ENCODE measurements around the gene WLS.
"Not testable (repeated sequence)": the region's sequence is repeated elsewhere in the genome, so short reads cannot be mapped to it uniquely, and the experiment has no call there.

WLS gene

DNA sequence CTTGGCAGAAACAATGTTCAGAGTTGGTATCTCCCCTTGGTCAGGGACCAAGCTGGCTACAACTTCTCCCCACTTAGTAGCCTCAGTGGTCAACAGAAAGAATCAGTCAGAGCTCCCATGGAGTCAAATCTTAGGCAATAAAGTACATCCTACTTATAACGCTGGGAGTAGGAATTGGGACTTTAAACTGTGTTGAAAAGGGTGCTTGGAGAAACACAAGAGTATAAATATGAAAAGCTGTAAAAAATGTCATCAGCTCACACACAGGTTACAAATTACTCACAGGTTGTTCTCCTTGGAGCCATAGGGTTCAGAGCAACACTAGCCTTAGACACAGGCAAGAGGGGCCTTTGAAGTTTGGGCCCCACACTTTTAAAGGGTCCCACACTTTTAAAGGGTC lies 67.4 kb downstream of the WLS start:
- no peak for DNase-seq (ENCODE audit: low spot score)

DNA sequence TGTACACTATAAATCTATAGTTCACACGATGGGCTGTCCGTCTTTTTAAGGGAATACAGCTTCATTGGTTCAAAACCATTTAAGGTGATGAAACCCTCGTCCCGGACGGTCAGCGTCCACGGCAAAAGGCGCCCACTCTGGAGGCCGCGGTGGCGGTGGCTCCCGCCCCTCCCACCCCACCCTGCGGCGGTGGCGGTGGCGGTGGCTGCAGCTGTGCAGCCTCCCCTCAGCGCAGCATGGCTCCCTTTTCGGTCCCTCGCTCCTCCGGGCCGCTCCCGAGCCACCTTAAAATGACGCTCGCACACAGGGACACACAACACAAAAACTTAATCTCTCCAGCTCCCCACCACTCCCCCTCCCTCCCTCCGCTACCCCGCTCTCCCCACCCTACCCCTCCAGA lies 69.1 kb downstream of the WLS start:
- no peak for DNase-seq (ENCODE audit: low spot score)

DNA sequence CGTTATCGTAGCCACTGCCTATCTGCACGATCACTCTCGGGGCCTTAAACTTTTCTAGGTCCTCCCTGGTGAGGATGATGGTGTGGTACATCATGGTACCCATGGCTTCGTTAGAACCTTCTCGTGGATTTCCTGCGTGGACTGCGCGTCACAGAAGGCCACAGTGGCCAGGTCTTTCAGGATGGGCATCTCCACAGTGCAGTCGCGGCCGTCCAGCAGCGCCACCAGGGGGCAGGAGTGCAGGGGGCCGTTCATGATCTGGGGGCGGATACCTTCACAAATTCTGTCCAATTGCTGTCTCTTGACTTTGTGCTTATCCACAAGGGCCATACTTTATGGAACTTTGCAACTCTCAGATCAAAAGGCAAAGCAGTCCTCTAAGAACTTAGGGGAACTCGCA lies 69.6 kb downstream of the WLS start:
- no peak for DNase-seq (ENCODE audit: low spot score)

DNA sequence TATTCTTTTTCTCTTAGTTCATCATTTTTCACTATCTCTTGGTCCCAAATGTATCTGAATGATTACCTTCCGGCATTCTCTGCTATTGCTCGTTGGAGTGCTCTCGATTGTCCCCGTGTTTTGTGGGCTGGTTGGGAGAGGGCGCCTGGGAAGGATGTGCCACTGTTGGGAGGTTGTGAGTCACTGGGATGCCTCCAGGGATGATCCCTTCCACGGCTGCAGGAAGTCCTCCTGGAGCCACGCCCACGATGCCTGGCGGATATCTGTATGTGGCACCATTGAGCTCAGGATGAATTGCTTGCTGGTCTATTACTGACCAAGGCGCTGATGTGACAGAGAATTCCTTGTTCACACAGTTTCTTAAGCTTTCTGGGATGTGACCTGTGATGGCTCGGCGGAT lies 70.7 kb downstream of the WLS start:
- DNase-seq (ENCODE audit: low spot score): not testable (repeated sequence)

DNA sequence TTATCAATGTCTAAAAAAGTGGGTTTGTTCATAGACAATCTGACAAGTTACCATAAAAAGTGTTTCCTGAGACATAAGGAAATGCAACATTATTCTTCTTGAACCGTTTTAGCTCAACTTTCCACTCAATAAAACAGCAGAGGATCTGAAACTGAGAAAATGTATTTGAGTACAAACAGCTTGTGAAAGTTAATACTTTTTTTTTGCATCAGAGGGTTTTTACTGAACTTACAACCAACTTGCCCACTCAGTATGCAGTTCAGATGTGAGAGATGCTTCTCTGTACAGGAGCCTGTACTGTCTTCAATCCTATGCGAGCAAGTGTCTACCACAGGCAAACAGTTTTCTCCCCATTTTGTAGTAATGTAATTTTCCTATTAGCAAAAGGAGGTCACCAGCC lies 71.4 kb downstream of the WLS start:
- DNase-seq (ENCODE audit: low spot score): not testable (repeated sequence)

DNA sequence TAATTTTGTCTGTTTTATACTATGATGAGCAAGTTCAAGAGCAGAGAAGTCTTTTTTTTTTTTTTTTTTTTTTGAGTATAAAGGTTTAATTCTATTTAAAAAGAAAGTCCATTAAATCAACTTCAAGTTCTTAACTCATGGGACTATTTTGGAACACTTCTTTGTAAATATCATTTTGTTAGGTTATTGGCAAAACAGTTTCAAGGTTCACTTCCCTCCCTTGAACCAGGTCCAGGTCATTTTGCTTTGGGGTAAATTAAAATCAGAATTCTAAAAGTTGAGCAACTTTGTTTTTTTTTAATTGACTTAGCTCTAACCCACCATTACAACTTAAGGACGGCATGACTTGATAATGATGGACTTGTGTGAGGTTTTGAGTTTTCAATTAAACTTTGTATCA lies 72.3 kb downstream of the WLS start:
- no peak for DNase-seq (ENCODE audit: low spot score)

DNA sequence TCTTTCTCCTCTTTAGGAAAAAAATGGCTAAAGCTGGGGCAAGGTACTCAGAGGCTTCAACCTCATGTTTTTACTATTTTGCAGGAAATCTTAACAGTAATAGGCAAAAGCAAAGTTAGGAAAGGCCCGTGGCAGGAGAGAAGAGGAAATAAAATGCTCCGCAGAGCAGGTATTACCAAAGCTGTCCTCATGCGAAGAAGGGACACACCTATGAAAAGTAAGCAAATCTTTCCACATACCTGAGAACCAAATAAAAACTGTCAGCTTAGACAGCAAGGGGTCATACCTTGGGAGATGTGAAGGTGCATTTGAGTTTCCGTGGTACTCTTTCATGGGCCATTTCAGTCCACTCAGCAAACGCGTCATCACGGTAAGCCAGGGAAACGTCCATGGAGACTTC lies 73.5 kb downstream of the WLS start:
- no peak for DNase-seq (ENCODE audit: low spot score)

DNA sequence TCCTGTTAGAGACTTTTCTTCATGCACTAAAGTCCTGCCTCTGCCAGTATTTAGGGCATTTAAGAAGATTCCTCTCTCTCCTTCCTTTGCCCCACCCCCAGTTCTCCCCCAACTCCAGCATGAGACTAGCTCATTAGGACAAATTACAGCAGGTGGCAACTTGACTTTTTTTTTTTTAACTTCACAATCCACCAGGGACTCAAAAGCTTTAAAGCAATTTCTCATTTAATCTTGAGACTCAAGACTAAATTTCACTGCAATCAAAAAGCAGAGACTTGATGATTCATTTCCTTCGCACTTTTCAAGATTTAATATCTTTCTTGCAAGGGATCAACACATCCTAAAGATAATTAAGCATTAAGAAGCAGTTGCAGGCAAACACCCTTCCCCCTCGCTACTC lies 74.9 kb downstream of the WLS start:
- DNase-seq (ENCODE audit: low spot score): no peak

DNA sequence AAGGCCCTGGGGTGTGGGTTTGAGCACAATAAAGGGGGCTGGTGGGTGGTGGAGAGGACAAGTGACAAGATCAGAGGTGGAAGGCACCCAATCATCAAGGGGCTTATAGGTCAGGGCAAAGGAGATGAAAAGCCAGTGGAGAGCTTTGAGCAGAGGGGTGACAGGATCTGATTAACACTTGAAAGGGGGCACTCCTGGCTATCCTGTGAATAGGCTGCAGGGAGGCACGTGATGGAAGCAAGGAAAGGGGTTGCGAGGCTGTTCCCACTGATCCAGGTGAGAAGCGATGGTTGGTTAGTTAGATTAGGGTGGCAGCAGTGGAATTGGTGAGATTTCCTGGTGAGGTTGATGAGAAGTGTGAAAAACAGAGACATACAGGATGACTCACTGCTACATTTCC lies 80.6 kb downstream of the WLS start:
- DNase-seq (ENCODE audit: low spot score): no peak

DNA sequence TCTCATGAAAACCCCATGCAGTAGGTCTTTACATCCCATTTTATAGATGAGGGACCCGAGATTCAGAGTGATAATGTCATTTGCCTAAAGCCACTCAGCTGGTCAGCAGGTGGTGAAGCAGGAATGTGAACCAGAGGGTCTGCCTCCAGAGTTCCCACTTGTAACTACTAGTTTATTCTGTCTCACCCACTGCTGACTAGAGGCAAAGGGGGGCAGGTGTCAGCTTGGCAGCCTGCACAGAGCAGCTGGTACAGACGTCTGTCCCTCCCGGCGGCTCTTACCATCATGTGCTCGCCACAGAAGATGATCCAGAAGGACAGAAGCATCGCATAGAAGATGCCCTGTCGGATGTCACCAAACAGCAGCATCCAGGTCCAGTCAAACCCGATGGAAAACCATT lies 82.4 kb downstream of the WLS start:
- no peak for DNase-seq (ENCODE audit: low spot score)

DNA sequence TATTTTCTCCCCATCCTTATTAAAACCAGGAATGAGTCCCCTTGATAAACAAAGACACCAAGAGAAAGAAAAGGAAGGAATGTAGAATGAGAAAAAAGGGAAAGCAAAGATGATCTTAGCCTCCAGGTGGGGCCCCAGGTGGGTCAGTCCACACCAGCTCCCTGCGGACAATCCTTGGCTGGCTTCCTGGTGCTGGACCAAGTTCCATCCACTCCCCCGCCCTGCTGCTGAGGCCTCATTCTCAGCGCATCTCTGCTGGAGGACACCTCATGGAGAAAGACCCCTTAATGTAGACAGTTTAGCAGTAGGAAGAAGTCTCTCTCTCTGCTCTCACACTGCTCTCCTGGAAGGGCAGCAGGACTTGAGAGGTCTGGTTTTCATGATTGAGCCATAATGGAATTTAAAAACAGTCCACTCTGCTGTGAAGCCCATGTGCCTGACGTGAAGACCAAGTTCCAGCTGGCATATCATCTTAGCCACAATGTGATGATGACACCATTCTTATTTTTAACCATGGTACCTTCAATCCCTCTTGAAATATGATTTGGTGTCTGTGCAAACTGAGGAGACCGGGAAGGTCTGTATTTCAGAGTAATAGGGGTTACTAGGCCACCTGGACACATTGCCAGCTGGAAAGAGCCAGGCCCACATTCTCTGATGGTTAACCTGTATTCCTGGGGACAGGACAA lies 83.1 kb downstream of the WLS start:
- no peak for DNase-seq (ENCODE audit: low spot score)

DNA sequence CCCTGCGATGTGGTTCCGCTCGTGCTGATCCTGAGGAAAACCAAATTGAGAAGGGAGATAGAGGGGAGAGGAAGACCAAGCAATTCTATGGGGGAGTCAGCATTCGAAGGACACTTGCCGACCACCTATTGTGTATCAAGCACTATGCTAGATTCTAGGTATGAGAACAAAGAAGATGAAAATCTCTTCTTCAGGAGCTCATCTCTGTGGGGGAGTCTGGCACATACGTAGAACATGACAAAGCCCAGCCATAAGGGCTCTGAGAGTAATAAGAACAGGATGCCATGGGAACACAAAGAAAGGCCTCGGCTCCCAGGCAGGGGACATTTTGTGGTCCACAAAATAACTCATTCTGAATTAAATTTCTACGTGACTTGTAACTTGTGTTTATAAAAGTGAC lies 83.7 kb downstream of the WLS start:
- no peak for DNase-seq (ENCODE audit: low spot score)

DNA sequence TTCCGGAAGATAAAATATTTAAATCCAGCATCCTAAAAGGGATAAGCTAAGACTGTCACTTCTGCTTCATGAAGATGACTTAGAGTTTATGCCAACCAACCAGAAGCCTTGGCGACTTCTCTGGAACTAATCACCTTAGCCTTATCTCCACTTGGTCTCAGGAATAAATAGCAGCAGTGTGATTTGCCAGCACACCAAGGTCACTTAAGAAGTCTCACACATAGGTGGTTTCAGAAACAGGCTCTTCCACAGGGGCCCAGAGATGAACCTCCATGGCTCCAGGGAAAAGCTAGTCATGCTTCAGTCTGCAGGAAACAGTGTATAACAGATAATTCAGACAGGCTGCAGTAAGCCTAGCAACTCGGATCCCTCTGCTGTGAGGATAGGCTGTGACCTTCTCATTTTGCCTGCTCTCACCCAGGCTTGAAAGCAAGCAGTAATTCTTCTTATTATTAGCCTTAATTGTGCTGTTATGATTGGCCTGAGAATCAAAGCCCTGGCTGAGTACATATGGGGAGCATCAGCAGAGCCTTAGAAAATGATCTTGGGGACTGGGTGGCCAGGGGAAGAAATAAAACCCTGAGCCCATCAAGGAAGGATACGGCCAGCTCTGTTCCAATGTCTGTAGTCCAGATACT lies 84.7 kb downstream of the WLS start:
- DNase-seq (ENCODE audit: low spot score): no peak

DNA sequence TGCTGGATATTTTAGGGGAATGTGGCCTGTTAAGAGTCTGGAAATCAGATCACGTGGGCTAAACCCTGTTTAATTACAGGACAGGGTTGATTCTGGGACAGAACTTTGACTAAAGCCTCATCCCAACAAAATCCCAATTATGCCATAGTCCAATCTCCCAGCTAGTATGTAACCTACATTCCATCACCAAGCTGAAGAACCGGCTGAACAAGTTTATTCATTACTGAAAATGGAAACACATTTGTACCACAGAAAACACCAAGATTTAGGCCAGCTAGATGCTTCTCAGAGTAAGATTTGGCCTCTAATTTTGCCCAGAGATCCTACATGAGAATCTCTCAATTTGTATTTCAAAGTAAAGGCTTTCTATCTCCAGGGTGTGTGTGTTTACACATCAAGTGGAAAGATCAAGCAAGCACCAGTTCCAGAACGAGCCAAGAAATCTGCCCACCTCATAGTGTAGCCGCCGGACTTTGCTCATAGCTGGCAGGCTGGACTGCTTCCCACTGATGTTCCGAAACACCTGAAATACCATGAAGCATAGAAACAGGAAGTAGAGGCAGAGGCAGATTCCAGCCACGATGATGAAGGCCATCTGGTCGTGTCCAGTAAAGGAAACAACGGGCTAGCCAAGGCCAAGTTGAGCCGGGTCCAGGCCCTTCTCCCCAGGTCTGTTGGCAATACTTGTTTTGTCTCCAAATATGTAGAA lies 86.8 kb downstream of the WLS start:
- no peak for DNase-seq (ENCODE audit: low spot score)

DNA sequence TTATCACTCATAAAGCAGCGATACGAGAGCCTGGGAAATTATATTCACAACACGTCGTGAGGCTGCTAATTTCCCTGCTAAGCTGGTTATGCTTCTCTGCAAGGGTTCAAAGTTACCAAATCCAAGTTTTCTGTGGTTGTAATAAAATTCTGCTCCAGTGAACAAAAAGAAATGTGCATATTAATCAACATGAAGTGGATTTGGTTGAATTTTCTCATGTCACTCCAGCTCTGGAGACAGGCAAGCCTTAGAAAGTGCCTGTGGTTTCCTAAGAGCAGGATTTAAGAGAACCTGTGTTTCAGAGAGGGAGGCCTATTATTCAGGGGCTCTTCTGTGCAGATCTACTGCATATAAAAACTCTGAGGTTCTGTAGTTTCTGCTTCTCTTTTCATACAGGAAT lies 87.5 kb downstream of the WLS start:
- DNase-seq (ENCODE audit: low spot score): no peak

DNA sequence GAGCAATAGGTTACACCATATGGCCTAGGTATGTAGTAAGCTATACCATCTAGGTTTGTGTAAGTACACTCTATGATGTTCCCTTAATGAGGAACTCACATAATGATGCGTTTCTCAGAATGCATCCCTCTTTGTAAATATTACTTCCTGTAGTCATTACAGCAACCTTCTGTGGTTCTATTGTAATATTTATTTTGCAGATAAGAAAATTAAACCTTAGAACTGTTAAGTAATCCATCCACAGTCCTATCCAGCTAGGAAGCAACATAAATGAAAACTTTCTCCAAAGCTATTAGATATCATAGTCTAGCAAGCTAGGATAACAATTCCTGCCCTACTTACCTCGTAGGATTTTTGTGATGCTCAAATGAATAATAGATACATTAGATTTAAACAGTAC lies 88.7 kb downstream of the WLS start:
- no peak for DNase-seq (ENCODE audit: low spot score)

DNA sequence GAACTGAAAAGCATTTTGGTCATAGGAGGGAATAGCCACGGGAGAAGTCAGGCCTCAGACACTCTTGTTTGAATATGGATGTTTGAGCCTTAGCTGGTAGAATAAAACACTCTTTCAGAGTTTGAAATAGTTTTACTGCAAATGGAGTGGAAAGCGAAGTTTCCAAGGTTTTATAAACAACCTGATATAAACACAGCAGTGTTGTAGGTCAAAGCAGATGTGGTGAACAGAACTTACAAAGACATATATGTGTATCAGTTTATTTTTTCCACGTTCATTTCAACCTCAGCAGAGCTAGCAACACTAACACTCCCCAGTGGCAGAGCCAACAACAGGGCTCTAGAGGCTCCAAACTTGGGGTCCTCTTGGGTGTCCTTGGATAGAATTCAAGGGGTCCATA lies 89.9 kb downstream of the WLS start:
- DNase-seq (ENCODE audit: low spot score): no peak

DNA sequence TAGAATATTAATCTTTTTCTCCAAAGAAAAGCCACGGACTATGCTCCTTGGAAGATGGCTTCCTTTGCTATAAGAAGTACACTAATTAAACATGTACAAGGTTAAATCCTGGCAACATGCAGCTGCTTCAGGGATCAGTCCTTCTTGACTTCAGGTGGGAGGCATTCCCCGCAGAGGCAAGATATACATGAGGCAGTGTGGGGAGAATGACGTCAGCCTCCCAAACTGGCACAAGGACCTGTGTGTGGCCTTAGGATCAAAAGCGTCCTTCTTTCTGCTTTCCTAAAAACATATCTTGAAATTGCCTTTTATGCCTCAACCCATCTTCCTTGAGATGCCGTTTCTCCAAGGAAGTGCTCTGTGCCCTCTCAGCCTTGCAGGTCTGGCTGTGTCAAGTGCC lies 90.3 kb downstream of the WLS start:
- no peak for DNase-seq (ENCODE audit: low spot score)

DNA sequence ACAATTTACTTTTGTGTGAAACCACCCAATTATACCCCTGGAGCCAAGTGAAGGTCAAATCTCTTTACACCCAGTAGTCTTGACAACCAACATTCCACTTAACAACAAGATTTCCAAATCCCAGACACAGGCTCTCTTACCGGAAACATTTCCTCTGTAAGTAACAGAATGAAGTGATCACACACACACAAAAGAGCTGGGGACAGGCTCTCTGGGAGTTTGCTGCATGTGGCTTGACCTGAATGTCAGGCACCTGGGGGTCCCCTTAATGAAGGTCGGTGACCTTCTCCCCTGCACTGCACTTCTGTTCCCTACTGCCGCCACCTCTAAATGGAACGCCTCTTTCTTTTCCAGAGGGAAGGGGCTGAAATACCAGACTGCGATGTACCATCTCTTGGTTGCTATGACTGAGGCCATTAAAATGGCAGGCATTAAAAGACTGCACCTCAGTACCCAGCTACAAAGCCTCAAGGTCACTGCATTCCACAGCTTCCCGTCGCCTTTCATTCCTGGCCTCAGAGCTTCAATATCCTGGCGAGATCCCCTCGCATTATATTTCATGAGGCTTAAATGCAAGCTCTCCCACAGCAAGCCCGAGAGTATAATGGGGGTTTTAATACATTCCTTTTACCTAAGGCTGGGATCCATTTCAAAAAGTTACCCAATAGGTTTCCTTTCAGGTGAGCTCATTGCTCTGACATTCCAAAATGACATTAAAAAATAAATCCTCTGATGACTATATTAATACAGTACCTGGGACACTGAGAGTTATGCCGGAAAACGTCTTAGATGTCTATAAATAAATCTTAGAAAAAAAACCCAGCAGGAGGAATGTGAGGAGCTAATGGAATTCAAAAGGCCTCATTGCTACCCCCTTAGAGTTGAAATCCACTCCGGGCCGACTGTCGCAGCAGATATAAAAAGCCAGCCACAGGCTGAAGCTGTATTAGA lies 91.0 kb downstream of the WLS start:
- no peak for DNase-seq (ENCODE audit: low spot score)

DNA sequence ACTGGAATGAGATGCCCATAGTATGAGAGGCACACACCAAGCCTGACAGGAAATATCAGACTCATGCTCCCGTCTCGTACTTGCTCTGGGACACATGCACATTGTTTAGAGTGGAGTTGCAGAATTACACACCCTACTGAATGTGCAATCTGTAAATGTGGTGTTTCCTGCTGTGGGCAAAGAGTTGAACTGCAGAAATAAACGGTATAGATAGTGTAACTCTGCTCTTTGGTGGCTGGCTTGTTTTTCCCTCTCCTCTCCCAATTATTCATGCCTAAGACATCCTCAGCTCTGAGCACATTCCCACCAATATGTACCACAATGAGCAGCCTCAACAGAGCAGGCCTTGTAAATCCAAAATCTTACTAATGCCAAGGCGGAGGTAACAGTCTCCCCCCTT lies 91.8 kb downstream of the WLS start:
- no peak for DNase-seq (ENCODE audit: low spot score)

DNA sequence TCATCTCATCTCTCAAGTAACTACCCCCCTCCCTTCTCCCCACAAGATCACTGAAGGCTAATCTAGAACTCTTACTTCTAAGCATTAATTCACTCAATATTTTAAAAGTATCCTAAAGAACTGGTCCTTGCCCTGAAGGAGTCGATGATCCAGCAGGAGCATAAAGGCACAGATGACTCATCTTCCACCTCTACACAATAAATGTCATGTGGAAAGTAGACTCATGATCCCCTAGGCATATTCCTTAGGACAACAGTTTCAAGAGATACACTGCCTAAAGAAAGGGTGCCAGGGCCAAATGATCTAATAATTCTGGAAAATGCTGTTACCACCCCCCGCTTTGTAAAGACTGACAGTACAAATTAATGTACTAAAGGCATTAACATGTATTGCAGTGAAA lies 96.1 kb downstream of the WLS start:
- DNase-seq (ENCODE audit: low spot score): no peak

DNA sequence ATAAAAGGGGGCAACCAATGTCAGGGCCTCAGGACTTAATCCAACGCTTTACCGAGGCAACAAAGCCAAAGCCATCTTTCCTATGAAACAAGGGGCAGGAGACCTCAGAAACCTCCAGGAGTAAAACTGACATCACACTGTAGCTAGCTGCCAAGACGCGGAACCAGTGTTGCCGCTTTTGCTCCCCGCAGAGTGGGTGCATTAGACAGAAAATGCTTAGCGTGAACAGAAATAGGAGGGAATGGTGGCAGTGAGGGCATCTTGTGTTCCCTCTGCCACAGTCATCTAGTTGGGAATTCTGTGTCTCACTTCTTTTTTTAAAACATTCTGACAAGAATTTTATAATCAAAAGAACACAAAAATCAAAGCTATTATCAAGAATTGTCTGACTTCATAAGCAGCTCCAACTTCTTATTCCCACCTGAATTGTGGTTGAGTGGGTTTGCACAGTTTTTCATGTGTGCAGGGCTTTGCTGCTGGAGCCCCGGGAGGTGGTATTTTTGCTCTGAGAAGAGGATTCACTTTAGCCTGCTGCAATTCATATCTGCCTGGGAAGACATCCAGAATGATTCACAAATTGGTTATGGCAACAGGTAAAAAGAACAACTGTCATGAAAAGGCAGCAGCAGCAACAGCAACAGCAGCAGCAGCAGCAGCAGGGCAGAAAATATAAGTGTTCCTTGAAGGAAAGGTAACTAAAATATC lies 99.7 kb downstream of the WLS start:
- DNase-seq (ENCODE audit: low spot score): no peak
